Esophagus squamous epithelium (tissue), 4 donors: ENCODE results near the gene NRAP.

ENCODE experiments used
- CTCF ChIP-seq, 6 experiments: fragments of 450-650 bp in 4 of 6; fragments of 200-600 bp in 2 of 6; sonication (generic) in 2 of 6; IDR thresholded peaks; one replicate each; pipeline ENCODE4 v1.5.1; 2016 to 2019; ENCODE audit warnings: antibody characterized with exemption in 6 of 6, mild to moderate bottlenecking in 4 of 6, moderate library complexity in 4 of 6
- POLR2A ChIP-seq, 4 donors: fragments of 450-650 bp; IDR thresholded peaks; one replicate each; pipeline ENCODE4 v1.6.1; 2017; ENCODE audit warnings: antibody characterized with exemption in 4 of 4, mild to moderate bottlenecking in 4 of 4, moderate library complexity in 3 of 4

GRCh38 chr10:113665352-113665751 is 1.5 kb upstream of the NRAP start:
- TF ChIP-seq CTCF (IDR thresholded peaks at IDR 0.05) (no peak), POLR2A (IDR thresholded peaks at IDR 0.05) (no peak)
